Endothelial cell of umbilical vein (primary cell): Measurements from ENCODE around the gene CADPS.

Experiments used
- CTCF ChIP-seq, 2 donors: IDR thresholded peaks; 1 replicate in 1 of 2; 2 replicates in 1 of 2; pipeline ENCODE4 v1.5.1; 2011; ENCODE audit warnings: low read length in 2 of 2, mild to moderate bottlenecking in 2 of 2, moderate library complexity in 2 of 2, control low read depth in 1 of 2, inconsistent platforms in 1 of 2, low read depth in 1 of 2; ENCODE audit not compliant: insufficient read depth in 1 of 2; ENCODE audit errors: extremely low read depth in 1 of 2
- EZH2 ChIP-seq: IDR thresholded peaks from 2 replicates; pipeline ENCODE4 v1.6.1; 2012; ENCODE audit warnings: borderline replicate concordance, low read depth, mild to moderate bottlenecking, moderate library complexity, low read length, inconsistent platforms; ENCODE audit not compliant: severe bottlenecking
- JUN ChIP-seq: IDR thresholded peaks from 2 replicates; pipeline ENCODE4 v1.6.1; 2011; ENCODE audit warnings: borderline replicate concordance, low read depth; ENCODE audit not compliant: insufficient read length, insufficient read depth
- MAX ChIP-seq: IDR thresholded peaks from 2 replicates; pipeline ENCODE4 v1.6.1; 2011; ENCODE audit not compliant: insufficient read depth, insufficient read length
- MYC ChIP-seq: IDR thresholded peaks from one replicate; pipeline ENCODE4 v1.6.1; 2011; ENCODE audit warnings: mild to moderate bottlenecking, low read depth, low read length
- POLR2A ChIP-seq: IDR thresholded peaks from 2 replicates; pipeline ENCODE4 v1.6.1; 2012; ENCODE audit warnings: low read depth, mild to moderate bottlenecking, control low read depth, low read length
- POLR2AphosphoS5 ChIP-seq: IDR thresholded peaks from 2 replicates; pipeline ENCODE4 v1.6.1; 2012; ENCODE audit warnings: low read depth, mild to moderate bottlenecking, control low read depth, low read length, moderate library complexity; ENCODE audit not compliant: insufficient read depth

GRCh38 chr3:62475306-62475705 lies 399.9 kb downstream of the CADPS start:
- TF ChIP-seq POLR2AphosphoS5 (no peak), CTCF (IDR thresholded peaks at IDR 0.05; ENCODE audit: extremely low read depth in 1 of 2, insufficient read depth in 1 of 2, low read depth in 1 of 2, low read length in 2 of 2) (no peak), POLR2A (no peak), EZH2 (no peak), JUN (no peak), MAX (no peak), MYC (no peak)
